Mucosa of descending colon (tissue), 3 donors: Measurements from ENCODE around the gene CENPL. TPM values are rescaled to one million over a fixed set of nuclear protein-coding genes. Genes with fewer than 3 reads are reported as not detected.

Experiments used
- ATAC-seq: fragments of 200-7000 bp; cut with Tn5 transposase; one replicate; pipeline ENCODE4 v1.9.1; 2020; ENCODE audit warnings: mild to moderate bottlenecking, moderate library complexity
- DNase-seq, 3 donors: peaks; one replicate each; pipeline ENCODE4 v3.0.0-alpha.2; 2020
- H3K36me3 ChIP-seq: fragments of 200-600 bp; one replicate; pipeline ENCODE4 v1.8.0; 2021; ENCODE audit warnings: low read depth, mild to moderate bottlenecking
- H3K4me1 ChIP-seq: fragments of 200-600 bp; one replicate; pipeline ENCODE4 v1.8.0; 2021; ENCODE audit warnings: low read depth, mild to moderate bottlenecking
- H3K4me3 ChIP-seq: fragments of 200-600 bp; one replicate; pipeline ENCODE4 v1.8.0; 2021; ENCODE audit warnings: mild to moderate bottlenecking
- H3K9me3 ChIP-seq: fragments of 200-600 bp; one replicate; pipeline ENCODE4 v1.8.0; 2021; ENCODE audit warnings: mild to moderate bottlenecking
- intact Hi-C, 2 donors: fragments of 100-400 bp; cut with DNase I in 1 of 2; cut with micrococcal nuclease in 1 of 2; formaldehyde crosslinking; loops; one replicate each; pipeline versions ENCODE4 v1.11.0 to v1.11.1; 2022; cut with DNase I, micrococcal nuclease
- total RNA-seq, 3 donors: library from RNA; stranded (reverse); fragmentation: NEBNext Ultra II Directional in 2 of 3; extraction: Animal tissue kit (Norgen Biotek cat#: 25700) in 2 of 3; gene quantifications; one replicate each; pipeline versions ENCODE4 v1.2.1 to v1.2.4, GENCODE V29; 2021 to 2023
- TF ChIP-seq, protein P1 (sequence below): fragments of 200-600 bp; IDR thresholded peaks from one replicate; pipeline ENCODE4 v1.8.0; 2022; ENCODE audit warnings: antibody characterized with exemption, mild to moderate bottlenecking
- donor health status: DM: no; HTN: no; CAD: no; lungs with moderate emphysema.
- donor health status: DM: no; HTN: no; CAD: no.
- donor health status: DM: no; HTN: yes; CAD: no.

CENPL gene
- total RNA-seq, 3 donors from 2014 or later: 6.5 to 8.3 (median 6.7) TPM

DNA sequence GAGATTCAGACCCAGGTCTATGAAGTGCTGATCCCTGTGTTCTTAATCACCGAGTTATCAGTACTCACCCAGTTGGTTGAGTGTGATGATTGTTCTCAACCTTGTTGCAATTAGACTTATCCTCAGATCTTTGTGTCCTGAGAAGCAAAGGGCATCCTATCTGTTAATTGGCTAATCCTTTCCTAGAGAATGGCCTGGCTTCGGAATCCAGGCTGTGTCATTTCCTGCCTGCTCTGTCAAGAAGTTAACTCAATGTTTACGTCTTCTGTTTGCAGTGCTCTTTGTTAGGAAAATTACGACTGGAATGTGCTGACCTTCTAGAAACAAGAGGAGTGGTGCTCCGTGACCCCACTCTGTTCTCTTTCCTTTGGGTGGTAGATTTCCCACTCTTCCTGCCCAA is 28.4 kb upstream of the CENPL start:
- TF ChIP-seq, protein P1, sequence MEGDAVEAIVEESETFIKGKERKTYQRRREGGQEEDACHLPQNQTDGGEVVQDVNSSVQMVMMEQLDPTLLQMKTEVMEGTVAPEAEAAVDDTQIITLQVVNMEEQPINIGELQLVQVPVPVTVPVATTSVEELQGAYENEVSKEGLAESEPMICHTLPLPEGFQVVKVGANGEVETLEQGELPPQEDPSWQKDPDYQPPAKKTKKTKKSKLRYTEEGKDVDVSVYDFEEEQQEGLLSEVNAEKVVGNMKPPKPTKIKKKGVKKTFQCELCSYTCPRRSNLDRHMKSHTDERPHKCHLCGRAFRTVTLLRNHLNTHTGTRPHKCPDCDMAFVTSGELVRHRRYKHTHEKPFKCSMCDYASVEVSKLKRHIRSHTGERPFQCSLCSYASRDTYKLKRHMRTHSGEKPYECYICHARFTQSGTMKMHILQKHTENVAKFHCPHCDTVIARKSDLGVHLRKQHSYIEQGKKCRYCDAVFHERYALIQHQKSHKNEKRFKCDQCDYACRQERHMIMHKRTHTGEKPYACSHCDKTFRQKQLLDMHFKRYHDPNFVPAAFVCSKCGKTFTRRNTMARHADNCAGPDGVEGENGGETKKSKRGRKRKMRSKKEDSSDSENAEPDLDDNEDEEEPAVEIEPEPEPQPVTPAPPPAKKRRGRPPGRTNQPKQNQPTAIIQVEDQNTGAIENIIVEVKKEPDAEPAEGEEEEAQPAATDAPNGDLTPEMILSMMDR: no peak
- no peaks in the 10 kb centered on the region for H3K9me3 ChIP-seq
- DNase-seq (no peak), ATAC-seq (no peak)
- H3K4me1 ChIP-seq: no peaks in the 10 kb centered on the region
- no peaks in the 10 kb centered on the region for H3K36me3 ChIP-seq
- intact Hi-C loops: no loop called here
- no peak overlapping the region for H3K4me3 ChIP-seq

DNA sequence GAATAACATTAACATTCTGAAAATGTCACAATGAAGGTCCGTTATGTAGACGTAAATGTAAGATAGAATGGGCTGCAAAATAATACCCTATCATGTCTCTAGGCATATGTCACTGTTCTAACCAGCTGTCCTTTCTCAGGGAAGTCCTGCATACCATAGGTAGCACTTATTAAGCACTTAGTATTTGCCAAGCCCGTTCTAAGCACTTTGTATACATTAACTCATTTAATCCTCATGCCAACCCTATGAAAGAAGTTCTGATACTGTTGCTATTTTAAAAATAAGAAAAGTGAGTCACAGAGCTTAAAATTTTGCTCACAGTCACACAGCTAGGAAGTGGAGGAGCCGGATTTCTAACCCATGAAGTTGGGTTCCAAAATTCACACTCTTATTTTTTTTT is 27.4 kb upstream of the CENPL start:
- ATAC-seq: no peak
- Histone ChIP-seq H3K4me1 (no peaks in the 10 kb centered on the region), H3K9me3 (no peaks in the 10 kb centered on the region), H3K4me3 (no peak overlapping the region), H3K36me3 (no peaks in the 10 kb centered on the region)
- intact Hi-C loops: no loop called here
- no peak for DNase-seq
- TF ChIP-seq, protein P1: no peak

DNA sequence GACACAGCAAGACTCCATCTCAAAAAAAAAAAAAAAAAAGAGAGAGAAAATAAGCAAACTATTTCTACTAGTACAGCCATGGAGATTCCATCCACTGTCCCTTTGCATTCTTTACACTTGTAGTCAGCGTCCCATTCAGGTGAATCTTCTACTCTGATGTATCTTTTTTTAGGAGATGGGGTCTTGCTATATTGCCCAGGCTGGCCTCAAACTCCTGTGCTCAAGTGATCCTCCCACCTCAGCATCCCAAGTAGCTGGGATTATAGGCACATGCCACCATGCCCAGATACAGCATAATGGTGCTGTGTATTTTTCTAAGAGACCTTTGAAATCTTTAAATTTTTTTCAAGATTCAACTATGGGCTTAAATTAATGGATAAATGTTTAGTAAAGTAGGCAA is 8.1 kb upstream of the CENPL start:
- ATAC-seq (no peak), DNase-seq (no peak)
- no peaks in the 10 kb centered on the region for H3K36me3 ChIP-seq
- no peaks in the 10 kb centered on the region for H3K4me1 ChIP-seq
- no peaks in the 10 kb centered on the region for H3K9me3 ChIP-seq
- intact Hi-C loops: no loop called here
- H3K4me3 ChIP-seq: no peak overlapping the region
- TF ChIP-seq, protein P1: no peak

DNA sequence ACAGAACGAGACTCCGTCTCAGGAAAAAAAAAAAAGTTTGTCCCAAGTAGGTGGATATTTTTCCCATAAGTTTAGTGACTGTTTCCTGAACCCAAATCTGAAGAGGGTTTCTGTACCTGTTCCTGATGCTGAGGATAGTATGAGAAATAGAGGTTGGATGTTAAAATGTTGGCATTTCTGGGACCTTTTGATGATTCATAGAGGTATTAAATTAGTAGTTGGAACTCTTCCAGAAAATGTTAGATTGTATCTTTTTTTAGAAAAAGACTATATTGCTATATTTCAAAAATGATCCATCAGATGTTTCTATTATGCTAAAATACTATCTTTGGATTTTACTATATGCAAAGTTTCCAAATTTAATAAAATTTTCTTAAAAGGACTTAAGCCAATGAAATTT is 2.9 kb upstream of the CENPL start:
- Histone ChIP-seq H3K36me3 (no peaks in the 10 kb centered on the region), H3K4me1 (peaks cover 3% of the 10 kb centered on the region), H3K9me3 (no peaks in the 10 kb centered on the region), H3K4me3 (no peak overlapping the region)
- intact Hi-C loops: loop anchor here in 1 of 2 donors (10.0 kb wide), 1 partner anchor 403 kb away; no protein-coding TSS in a partner anchor
- no peak for ATAC-seq
- DNase-seq: no peak
- TF ChIP-seq, protein P1: no peak

DNA sequence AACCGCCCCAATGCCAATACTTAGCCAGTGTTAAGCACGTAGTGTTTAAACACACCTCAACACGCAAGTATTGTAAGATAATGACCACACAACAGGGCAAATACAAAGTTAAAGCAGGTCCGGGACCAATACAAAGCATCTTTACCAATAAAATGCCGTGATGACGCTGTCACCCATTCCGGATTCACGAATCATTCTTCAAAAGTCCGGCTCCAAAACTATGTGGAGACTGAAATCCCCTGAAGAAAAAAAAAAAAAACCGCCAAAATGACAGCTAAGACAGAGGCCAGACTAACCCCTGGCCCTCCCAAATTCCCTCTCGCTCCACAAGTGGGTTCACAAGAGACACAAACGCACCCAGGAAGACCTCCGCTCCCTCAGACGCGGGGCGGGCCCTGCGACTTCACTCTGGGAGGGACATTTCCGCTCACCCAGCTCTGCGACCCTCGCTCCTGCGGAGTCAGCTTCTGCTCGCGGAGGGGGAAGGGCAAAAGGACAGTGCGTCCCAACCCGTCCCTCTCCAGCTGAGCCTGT is 835 bp downstream of the CENPL start:
- peak; percentile 41 for ATAC-seq
- no peaks in the 10 kb centered on the region for H3K9me3 ChIP-seq
- H3K36me3 ChIP-seq: no peaks in the 10 kb centered on the region
- peaks cover 3% of the 10 kb centered on the region for H3K4me1 ChIP-seq
- intact Hi-C loops: loop anchor here in 1 of 2 donors (10.0 kb wide), 1 partner anchor 399 kb away; no protein-coding TSS in a partner anchor
- DNase-seq: no peak
- TF ChIP-seq, protein P1: no peak
- H3K4me3 ChIP-seq: peak overlapping the region; percentile 38

DNA sequence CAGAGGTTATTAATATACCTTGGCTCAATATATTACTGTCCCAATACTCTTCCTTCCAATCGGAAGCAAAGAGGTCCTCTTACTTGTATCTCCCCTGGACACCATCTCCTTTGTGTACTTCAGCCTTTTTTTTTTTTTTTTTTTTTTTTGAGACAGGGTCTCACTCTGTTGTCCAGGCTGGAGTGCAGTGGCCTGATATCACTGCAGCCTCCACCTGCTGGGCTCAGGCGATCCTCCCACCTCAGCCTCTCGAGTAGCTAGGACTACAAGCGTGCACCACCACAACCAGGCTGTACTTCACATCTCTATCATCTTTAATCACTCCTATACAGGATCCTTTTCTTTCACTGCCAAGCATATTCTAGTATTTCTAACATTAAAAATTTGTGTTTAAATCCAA is 3.0 kb downstream of the CENPL start:
- intact Hi-C loops: loop anchor here in 1 of 2 donors (10.0 kb wide), 1 partner anchor 397 kb away; no protein-coding TSS in a partner anchor
- no peak overlapping the region for H3K4me3 ChIP-seq
- H3K4me1 ChIP-seq: peaks cover 3% of the 10 kb centered on the region
- TF ChIP-seq, protein P1: no peak
- ATAC-seq: no peak
- no peaks in the 10 kb centered on the region for H3K36me3 ChIP-seq
- H3K9me3 ChIP-seq: no peaks in the 10 kb centered on the region
- DNase-seq: no peak
